Ishikawa (cell line): ENCODE data around the gene RARB.

Experiments used
- CEBPB ChIP-seq: IDR thresholded peaks from 2 replicates; pipeline ENCODE4 v1.6.1; 2012
- CREB1 ChIP-seq: IDR thresholded peaks from 2 replicates; pipeline ENCODE4 v1.6.1; 2012; ENCODE audit warnings: low read depth
- EGR1 ChIP-seq: IDR thresholded peaks from 2 replicates; pipeline ENCODE4 v1.6.1; 2012
- EP300 ChIP-seq: IDR thresholded peaks from 2 replicates; pipeline ENCODE4 v1.6.1; 2012; ENCODE audit warnings: borderline replicate concordance
- FOXM1 ChIP-seq: IDR thresholded peaks from 2 replicates; pipeline ENCODE4 v1.6.1; 2012; ENCODE audit warnings: low read depth, borderline replicate concordance
- MAX ChIP-seq: IDR thresholded peaks from 2 replicates; pipeline ENCODE4 v1.6.1; 2012
- NFIC ChIP-seq: IDR thresholded peaks from 2 replicates; pipeline ENCODE4 v1.6.1; 2012
- RAD21 ChIP-seq: IDR thresholded peaks from 2 replicates; pipeline ENCODE4 v1.6.1; 2012; ENCODE audit warnings: low read depth
- TAF1 ChIP-seq: IDR thresholded peaks from 2 replicates; pipeline ENCODE4 v1.6.1; 2012; ENCODE audit warnings: low read depth, mild to moderate bottlenecking
- TCF12 ChIP-seq: IDR thresholded peaks from 2 replicates; pipeline ENCODE4 v1.6.1; 2012; ENCODE audit warnings: low read depth
- TEAD4 ChIP-seq: IDR thresholded peaks from 2 replicates; pipeline ENCODE4 v1.6.1; 2012
- YY1 ChIP-seq: IDR thresholded peaks from 2 replicates; pipeline ENCODE4 v1.6.1; 2012; ENCODE audit warnings: low read depth
- ZBTB7A ChIP-seq: IDR thresholded peaks from 2 replicates; pipeline ENCODE4 v1.6.1; 2012; ENCODE audit warnings: low read depth
- TF ChIP-seq, protein P1 (sequence below): IDR thresholded peaks from 2 replicates; pipeline ENCODE4 v1.6.1; 2012
- TF ChIP-seq, protein P2 (sequence below): IDR thresholded peaks from 2 replicates; pipeline ENCODE4 v1.6.1; 2012; ENCODE audit warnings: low read depth, mild to moderate bottlenecking

RARB gene

GRCh38 chr3:25547943-25548674, 120.0 kb downstream of the RARB start:
- TF ChIP-seq MAX: no peak
- TF ChIP-seq FOXM1: no peak
- TF ChIP-seq EGR1: no peak
- no peak for TF ChIP-seq TEAD4
- no peak for TF ChIP-seq NFIC
- TF ChIP-seq TCF12: no peak
- no peak for TF ChIP-seq EP300
- TF ChIP-seq, protein P1, sequence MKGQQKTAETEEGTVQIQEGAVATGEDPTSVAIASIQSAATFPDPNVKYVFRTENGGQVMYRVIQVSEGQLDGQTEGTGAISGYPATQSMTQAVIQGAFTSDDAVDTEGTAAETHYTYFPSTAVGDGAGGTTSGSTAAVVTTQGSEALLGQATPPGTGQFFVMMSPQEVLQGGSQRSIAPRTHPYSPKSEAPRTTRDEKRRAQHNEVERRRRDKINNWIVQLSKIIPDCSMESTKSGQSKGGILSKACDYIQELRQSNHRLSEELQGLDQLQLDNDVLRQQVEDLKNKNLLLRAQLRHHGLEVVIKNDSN: no peak
- TF ChIP-seq YY1: no peak
- no peak for TF ChIP-seq TAF1
- TF ChIP-seq CEBPB: no peak

GRCh38 chr3:25548836-25549235, 120.8 kb downstream of the RARB start:
- TF ChIP-seq NFIC (no peak), EGR1 (no peak), EP300 (no peak), ZBTB7A (no peak)

GRCh38 chr3:25552251-25552650, 124.2 kb downstream of the RARB start:
- no peak for TF ChIP-seq ZBTB7A
- TF ChIP-seq YY1: no peak
- TF ChIP-seq TEAD4: no peak
- no peak for TF ChIP-seq CEBPB
- TF ChIP-seq RAD21: no peak
- no peak for TF ChIP-seq NFIC
- no peak for TF ChIP-seq EGR1
- TF ChIP-seq, protein P1: no peak
- TF ChIP-seq TCF12: no peak
- no peak for TF ChIP-seq MAX

DNA sequence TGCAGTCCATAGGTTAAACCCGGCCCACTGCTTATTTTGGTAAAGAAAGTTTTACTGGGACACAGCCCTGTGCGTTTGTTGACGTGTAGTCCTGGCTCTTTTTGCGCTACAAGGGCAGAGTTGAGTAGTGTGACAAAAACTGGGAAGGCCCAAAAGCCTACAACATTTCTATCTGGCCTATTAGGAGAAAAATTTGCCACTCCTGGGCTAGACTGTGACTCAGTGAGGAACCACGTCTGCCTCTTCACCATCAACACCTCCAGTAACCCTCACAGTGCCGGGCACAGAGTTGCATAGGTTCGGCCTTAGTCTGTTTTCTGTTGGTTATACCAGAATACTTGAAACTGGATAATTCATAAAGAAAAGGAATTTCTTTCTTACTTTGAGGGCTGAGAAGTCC, 126.3 kb downstream of the RARB start:
- no peak for TF ChIP-seq RAD21
- no peak for TF ChIP-seq ZBTB7A
- no peak for TF ChIP-seq TCF12
- no peak for TF ChIP-seq FOXM1
- no peak for TF ChIP-seq TEAD4
- no peak for TF ChIP-seq MAX
- no peak for TF ChIP-seq NFIC
- no peak for TF ChIP-seq CEBPB
- TF ChIP-seq, protein P2, sequence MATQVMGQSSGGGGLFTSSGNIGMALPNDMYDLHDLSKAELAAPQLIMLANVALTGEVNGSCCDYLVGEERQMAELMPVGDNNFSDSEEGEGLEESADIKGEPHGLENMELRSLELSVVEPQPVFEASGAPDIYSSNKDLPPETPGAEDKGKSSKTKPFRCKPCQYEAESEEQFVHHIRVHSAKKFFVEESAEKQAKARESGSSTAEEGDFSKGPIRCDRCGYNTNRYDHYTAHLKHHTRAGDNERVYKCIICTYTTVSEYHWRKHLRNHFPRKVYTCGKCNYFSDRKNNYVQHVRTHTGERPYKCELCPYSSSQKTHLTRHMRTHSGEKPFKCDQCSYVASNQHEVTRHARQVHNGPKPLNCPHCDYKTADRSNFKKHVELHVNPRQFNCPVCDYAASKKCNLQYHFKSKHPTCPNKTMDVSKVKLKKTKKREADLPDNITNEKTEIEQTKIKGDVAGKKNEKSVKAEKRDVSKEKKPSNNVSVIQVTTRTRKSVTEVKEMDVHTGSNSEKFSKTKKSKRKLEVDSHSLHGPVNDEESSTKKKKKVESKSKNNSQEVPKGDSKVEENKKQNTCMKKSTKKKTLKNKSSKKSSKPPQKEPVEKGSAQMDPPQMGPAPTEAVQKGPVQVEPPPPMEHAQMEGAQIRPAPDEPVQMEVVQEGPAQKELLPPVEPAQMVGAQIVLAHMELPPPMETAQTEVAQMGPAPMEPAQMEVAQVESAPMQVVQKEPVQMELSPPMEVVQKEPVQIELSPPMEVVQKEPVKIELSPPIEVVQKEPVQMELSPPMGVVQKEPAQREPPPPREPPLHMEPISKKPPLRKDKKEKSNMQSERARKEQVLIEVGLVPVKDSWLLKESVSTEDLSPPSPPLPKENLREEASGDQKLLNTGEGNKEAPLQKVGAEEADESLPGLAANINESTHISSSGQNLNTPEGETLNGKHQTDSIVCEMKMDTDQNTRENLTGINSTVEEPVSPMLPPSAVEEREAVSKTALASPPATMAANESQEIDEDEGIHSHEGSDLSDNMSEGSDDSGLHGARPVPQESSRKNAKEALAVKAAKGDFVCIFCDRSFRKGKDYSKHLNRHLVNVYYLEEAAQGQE: no peak
- TF ChIP-seq, protein P1: no peak
- TF ChIP-seq CREB1: no peak
- no peak for TF ChIP-seq EP300
- no peak for TF ChIP-seq EGR1
- no peak for TF ChIP-seq TAF1

DNA sequence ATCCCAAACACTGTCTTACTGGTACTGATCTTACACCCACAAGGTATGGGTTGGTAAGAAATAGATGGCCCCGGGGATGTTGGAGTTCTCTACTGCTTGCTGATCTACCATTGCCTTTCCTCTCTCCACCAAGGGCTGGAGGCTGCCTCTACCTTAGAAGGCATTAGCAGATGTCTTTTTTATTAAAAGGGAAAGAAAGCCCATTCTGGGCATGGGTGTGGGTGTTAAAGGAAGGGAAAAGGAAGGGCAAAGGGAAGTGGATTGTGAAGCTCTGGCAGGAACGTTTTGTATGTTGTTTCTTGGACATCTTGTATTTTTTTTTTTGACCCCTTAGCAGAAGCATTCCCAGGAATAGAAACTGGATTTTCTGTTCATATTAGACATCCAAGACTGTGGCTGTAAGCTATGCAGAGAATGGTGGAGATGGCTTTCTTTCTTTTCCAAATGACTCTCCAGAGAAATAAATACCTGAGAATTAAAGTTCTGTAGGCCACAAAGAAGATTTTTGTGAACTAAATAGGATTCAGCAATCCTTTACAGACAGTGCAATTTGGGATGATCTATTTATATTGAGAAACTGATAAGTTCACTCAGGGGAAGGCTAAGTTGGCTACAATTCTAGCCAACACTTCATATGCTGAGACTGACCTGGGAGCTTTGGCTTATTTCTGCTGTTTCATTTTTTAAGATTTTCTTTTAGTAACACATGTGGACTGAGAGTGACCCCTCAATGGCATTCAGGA, 127.8 kb downstream of the RARB start:
- TF ChIP-seq CEBPB (no peak), TCF12 (no peak), RAD21 (no peak), TEAD4 (no peak), MAX (no peak), TAF1 (no peak), FOXM1 (no peak), NFIC (no peak), EGR1 (no peak), EP300 (no peak), CREB1 (no peak), ZBTB7A (no peak), YY1 (no peak)
- TF ChIP-seq, protein P1: no peak
- TF ChIP-seq, protein P2: no peak
